ENCODE results near the gene CRLF2.
"Not testable (repeated sequence)": the region's sequence is repeated elsewhere in the genome, so short reads cannot be mapped to it uniquely, and the experiment has no call there.

The CRLF2 gene

GRCh38 chrX:1248331-1249061 is 36.0 kb upstream of the CRLF2 start:
- no peak for DNase-seq
- no peak overlapping the region for H3K4me3 ChIP-seq (ENCODE audit: low read depth, low read length)
- in situ Hi-C loops (cut with HindIII; ENCODE audit: low pct_ligation_motif_present, low sequenced_read_pairs) = no loop called here

GRCh38 chrX:1246816-1247215 is 34.4 kb upstream of the CRLF2 start:
- in situ Hi-C loops (cut with HindIII; ENCODE audit: low pct_ligation_motif_present, low sequenced_read_pairs) = no loop called here

More at GRCh38 chrX:1248331-1249061, 36.0 kb upstream of the CRLF2 start:
- Histone ChIP-seq H3K27me3 (replicated peaks) (no peaks in the 10 kb centered on the region), H3K27ac (no peak overlapping the region), H3K36me3 (replicated peaks) (no peaks in the 10 kb centered on the region)
- TF ChIP-seq CTCF (IDR thresholded peaks at IDR 0.05; ENCODE audit: low read depth, low read length, missing control alignments) = no peak

GRCh38 chrX:1244164-1245076 is 32.0 kb upstream of the CRLF2 start:
- H3K4me3 ChIP-seq (ENCODE audit: low read depth, low read length) = no peak overlapping the region
- no peak for TF ChIP-seq CTCF (IDR thresholded peaks at IDR 0.05; ENCODE audit: low read depth, low read length, missing control alignments)
- H3K27ac ChIP-seq = no peak overlapping the region
- no peaks in the 10 kb centered on the region for H3K36me3 ChIP-seq (replicated peaks)
- no peak for DNase-seq
- no peaks in the 10 kb centered on the region for H3K27me3 ChIP-seq (replicated peaks)
- in situ Hi-C loops (cut with HindIII; ENCODE audit: low pct_ligation_motif_present, low sequenced_read_pairs) = no loop called here

More at GRCh38 chrX:1246816-1247215, 34.4 kb upstream of the CRLF2 start:
- Histone ChIP-seq H3K27ac (no peak overlapping the region), H3K36me3 (replicated peaks) (no peaks in the 10 kb centered on the region), H3K4me3 (ENCODE audit: low read depth, low read length) (no peak overlapping the region), H3K27me3 (replicated peaks) (no peaks in the 10 kb centered on the region)
- peak; percentile 63 for DNase-seq
- peak; percentile 77 for TF ChIP-seq CTCF (IDR thresholded peaks at IDR 0.05; ENCODE audit: low read depth, low read length, missing control alignments)

- Histone ChIP-seq H3K27ac (no peak overlapping the region), H3K27me3 (replicated peaks) (no peaks in the 10 kb centered on the region), H3K4me3 (ENCODE audit: low read depth, low read length) (no peak overlapping the region), H3K36me3 (replicated peaks) (no peaks in the 10 kb centered on the region)
- DNase-seq = no peak
- in situ Hi-C loops (cut with HindIII; ENCODE audit: low pct_ligation_motif_present, low sequenced_read_pairs) = no loop called here
- no peak for TF ChIP-seq CTCF (IDR thresholded peaks at IDR 0.05; ENCODE audit: low read depth, low read length, missing control alignments)
Measured at GRCh38 chrX:1242891-1243402, 30.5 kb upstream of the CRLF2 start.

- H3K4me3 ChIP-seq (ENCODE audit: low read depth, low read length); in situ Hi-C loops (cut with HindIII; ENCODE audit: low pct_ligation_motif_present, low sequenced_read_pairs); H3K27me3 ChIP-seq (replicated peaks); DNase-seq; H3K36me3 ChIP-seq (replicated peaks); H3K27ac ChIP-seq: not testable (repeated sequence)
Measured at GRCh38 chrX:1240551-1240950, 28.1 kb upstream of the CRLF2 start.

GRCh38 chrX:1239681-1240142 is 27.3 kb upstream of the CRLF2 start:
- no peak for DNase-seq
- no peaks in the 10 kb centered on the region for H3K27me3 ChIP-seq (replicated peaks)

More at GRCh38 chrX:1239681-1240142, 27.3 kb upstream of the CRLF2 start:
- H3K27ac ChIP-seq = no peak overlapping the region
- in situ Hi-C loops (cut with HindIII; ENCODE audit: low pct_ligation_motif_present, low sequenced_read_pairs) = no loop called here
- H3K36me3 ChIP-seq (replicated peaks) = no peaks in the 10 kb centered on the region
- no peak overlapping the region for H3K4me3 ChIP-seq (ENCODE audit: low read depth, low read length)
- no peak for TF ChIP-seq CTCF (IDR thresholded peaks at IDR 0.05; ENCODE audit: low read depth, low read length, missing control alignments)
